Panc1 (cell line): ENCODE results near the gene SEC61G.

Source experiments
- POLR2AphosphoS5 ChIP-seq: IDR thresholded peaks from 2 replicates; pipeline ENCODE4 v1.6.1; 2012; ENCODE audit warnings: mild to moderate bottlenecking, low read depth, low read length, moderate library complexity
- SIN3A ChIP-seq: IDR thresholded peaks from 2 replicates; pipeline ENCODE4 v1.6.1; 2012; ENCODE audit warnings: low read depth, mild to moderate bottlenecking, low read length, moderate library complexity, borderline replicate concordance; ENCODE audit not compliant: insufficient read depth
- TCF7L2 ChIP-seq: IDR thresholded peaks from 2 replicates; pipeline ENCODE4 v1.6.1; 2011; ENCODE audit warnings: mild to moderate bottlenecking, low read depth, low read length, inconsistent platforms
- TF ChIP-seq, protein P1 (sequence below): fragments of 450-650 bp; IDR thresholded peaks from 2 replicates; pipeline ENCODE4 v1.5.1; 2017; ENCODE audit warnings: mild to moderate bottlenecking
- TF ChIP-seq, protein P2 (sequence below), 2 experiments: IDR thresholded peaks; 2 replicates each; pipeline ENCODE4 v1.6.1; 2011 to 2012; ENCODE audit warnings: low read depth in 2 of 2, control low read depth in 1 of 2, low read length in 1 of 2, mild to moderate bottlenecking in 1 of 2, moderate library complexity in 1 of 2; ENCODE audit not compliant: insufficient read depth in 1 of 2

DNA sequence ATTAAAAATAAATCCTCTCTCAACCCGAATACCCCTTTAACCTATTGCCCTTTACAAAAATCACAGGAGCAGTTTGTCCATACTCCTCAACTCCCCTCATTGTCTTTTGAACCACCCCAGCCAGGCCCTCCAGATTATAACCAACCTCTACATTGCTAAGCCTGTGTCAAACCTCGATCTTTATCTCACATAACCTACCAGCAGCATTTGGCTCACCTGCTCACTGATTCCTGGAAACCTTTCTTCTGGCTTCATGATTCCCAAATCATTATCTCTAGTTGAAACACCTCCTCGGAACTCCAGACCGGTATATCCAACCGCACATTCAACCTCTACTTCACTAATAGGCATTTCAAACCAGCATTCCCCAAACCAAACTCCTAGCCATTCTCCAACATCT is 11.8 kb downstream of the SEC61G start:
- no peak for TF ChIP-seq POLR2AphosphoS5
- TF ChIP-seq, protein P1, sequence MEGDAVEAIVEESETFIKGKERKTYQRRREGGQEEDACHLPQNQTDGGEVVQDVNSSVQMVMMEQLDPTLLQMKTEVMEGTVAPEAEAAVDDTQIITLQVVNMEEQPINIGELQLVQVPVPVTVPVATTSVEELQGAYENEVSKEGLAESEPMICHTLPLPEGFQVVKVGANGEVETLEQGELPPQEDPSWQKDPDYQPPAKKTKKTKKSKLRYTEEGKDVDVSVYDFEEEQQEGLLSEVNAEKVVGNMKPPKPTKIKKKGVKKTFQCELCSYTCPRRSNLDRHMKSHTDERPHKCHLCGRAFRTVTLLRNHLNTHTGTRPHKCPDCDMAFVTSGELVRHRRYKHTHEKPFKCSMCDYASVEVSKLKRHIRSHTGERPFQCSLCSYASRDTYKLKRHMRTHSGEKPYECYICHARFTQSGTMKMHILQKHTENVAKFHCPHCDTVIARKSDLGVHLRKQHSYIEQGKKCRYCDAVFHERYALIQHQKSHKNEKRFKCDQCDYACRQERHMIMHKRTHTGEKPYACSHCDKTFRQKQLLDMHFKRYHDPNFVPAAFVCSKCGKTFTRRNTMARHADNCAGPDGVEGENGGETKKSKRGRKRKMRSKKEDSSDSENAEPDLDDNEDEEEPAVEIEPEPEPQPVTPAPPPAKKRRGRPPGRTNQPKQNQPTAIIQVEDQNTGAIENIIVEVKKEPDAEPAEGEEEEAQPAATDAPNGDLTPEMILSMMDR = no peak
- no peak for TF ChIP-seq SIN3A
- TF ChIP-seq, protein P2, sequence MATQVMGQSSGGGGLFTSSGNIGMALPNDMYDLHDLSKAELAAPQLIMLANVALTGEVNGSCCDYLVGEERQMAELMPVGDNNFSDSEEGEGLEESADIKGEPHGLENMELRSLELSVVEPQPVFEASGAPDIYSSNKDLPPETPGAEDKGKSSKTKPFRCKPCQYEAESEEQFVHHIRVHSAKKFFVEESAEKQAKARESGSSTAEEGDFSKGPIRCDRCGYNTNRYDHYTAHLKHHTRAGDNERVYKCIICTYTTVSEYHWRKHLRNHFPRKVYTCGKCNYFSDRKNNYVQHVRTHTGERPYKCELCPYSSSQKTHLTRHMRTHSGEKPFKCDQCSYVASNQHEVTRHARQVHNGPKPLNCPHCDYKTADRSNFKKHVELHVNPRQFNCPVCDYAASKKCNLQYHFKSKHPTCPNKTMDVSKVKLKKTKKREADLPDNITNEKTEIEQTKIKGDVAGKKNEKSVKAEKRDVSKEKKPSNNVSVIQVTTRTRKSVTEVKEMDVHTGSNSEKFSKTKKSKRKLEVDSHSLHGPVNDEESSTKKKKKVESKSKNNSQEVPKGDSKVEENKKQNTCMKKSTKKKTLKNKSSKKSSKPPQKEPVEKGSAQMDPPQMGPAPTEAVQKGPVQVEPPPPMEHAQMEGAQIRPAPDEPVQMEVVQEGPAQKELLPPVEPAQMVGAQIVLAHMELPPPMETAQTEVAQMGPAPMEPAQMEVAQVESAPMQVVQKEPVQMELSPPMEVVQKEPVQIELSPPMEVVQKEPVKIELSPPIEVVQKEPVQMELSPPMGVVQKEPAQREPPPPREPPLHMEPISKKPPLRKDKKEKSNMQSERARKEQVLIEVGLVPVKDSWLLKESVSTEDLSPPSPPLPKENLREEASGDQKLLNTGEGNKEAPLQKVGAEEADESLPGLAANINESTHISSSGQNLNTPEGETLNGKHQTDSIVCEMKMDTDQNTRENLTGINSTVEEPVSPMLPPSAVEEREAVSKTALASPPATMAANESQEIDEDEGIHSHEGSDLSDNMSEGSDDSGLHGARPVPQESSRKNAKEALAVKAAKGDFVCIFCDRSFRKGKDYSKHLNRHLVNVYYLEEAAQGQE (IDR thresholded peaks at IDR 0.05; ENCODE audit: insufficient read depth in 1 of 2, low read depth in 2 of 2, low read length in 1 of 2) = no peak
- no peak for TF ChIP-seq TCF7L2
